Gastroesophageal sphincter (tissue), 4 donors: ENCODE data around the gene IL16. TPM values are rescaled to one million over a fixed set of nuclear protein-coding genes. Genes with fewer than 3 reads are reported as not detected.

ENCODE experiments used
- ATAC-seq: fragments of 150-250 bp; one replicate; pipeline ENCODE4 v1.9.1; 2016; ENCODE audit warnings: mild to moderate bottlenecking, moderate library complexity
- H3K27ac ChIP-seq, 4 donors: fragments of 200-600 bp; sonication (generic) in 3 of 4; 1 replicate in 3 of 4; 2 replicates in 1 of 4; pipeline ENCODE4 v1.5.1; 2016 to 2019
- H3K27me3 ChIP-seq: fragments of 200-600 bp; sonication (generic); one replicate; pipeline ENCODE4 v1.5.1; 2019
- H3K36me3 ChIP-seq, 2 donors: fragments of 200-600 bp; sonication (generic); one replicate each; pipeline ENCODE4 v1.5.1; 2019; ENCODE audit warnings: control low read depth in 1 of 2
- H3K4me1 ChIP-seq, 3 donors: fragments of 200-600 bp; sonication (generic); 1 replicate in 2 of 3; 2 replicates in 1 of 3; pipeline ENCODE4 v1.5.1; 2016 to 2019; ENCODE audit warnings: control low read depth in 2 of 3
- H3K4me3 ChIP-seq, 2 donors: fragments of 200-600 bp; sonication (generic); one replicate each; pipeline ENCODE4 v1.5.1; 2019; ENCODE audit warnings: mild to moderate bottlenecking in 1 of 2, moderate library complexity in 1 of 2
- H3K9me3 ChIP-seq, 3 donors: fragments of 200-600 bp; sonication (generic); one replicate each; pipeline ENCODE4 v1.5.1; 2017 to 2019; ENCODE audit warnings: control low read depth in 2 of 3
- CTCF ChIP-seq, 4 experiments: fragments of 200-600 bp in 2 of 4; fragments of 450-650 bp in 2 of 4; sonication (generic) in 1 of 4; IDR thresholded peaks; one replicate each; pipeline ENCODE4 v1.5.1; 2017 to 2019; ENCODE audit warnings: antibody characterized with exemption in 4 of 4, mild to moderate bottlenecking in 2 of 4, moderate library complexity in 2 of 4
- EP300 ChIP-seq: sonication (generic); formaldehyde crosslinking; IDR thresholded peaks from one replicate; pipeline ENCODE4 v1.6.1; 2017; ENCODE audit warnings: antibody characterized with exemption, mild to moderate bottlenecking
- POLR2A ChIP-seq, 2 donors: fragments of 450-650 bp; IDR thresholded peaks; one replicate each; pipeline ENCODE4 v1.6.1; 2017; ENCODE audit warnings: antibody characterized with exemption in 2 of 2, mild to moderate bottlenecking in 2 of 2, moderate library complexity in 1 of 2
- POLR2AphosphoS5 ChIP-seq: sonication (generic); formaldehyde crosslinking; IDR thresholded peaks from one replicate; pipeline ENCODE4 v1.6.1; 2017; ENCODE audit warnings: antibody characterized with exemption
- WGBS, 2 donors: methylation state at CpG; one replicate each; pipeline ENCODE4 v1.1.5; 2018; ENCODE audit warnings: low coverage in 1 of 2; 5-methylcytosine and 5-hydroxymethylcytosine counted together
- total RNA-seq, 4 donors: library from RNA; depleted of rRNA; stranded (reverse); fragments of >200 nt; gene quantifications; one replicate each; pipeline ENCODE4 v1.1.0, GENCODE V29; 2016

The IL16 gene
- total RNA-seq, 4 donors from 2014 or later, result 15.0 to 35.2 (median 23.6) TPM

- Histone ChIP-seq H3K9me3 (no peaks in the 10 kb centered on the region), H3K27me3 (no peaks in the 10 kb centered on the region), H3K36me3 (peaks cover 0 to 84% of the 10 kb centered on the region in 2 donors), H3K4me3 (no peak overlapping the region), H3K4me1 (peaks cover 0 to 8% (median 0%) of the 10 kb centered on the region in 3 donors), H3K27ac (peak overlapping the region in 2 of 4 donors; percentile 30 to 51)
- WGBS, 2 donors, result 45 to 70% methylated on average over 4 to 5 of the region's 5 CpGs
- peak; percentile 32 for ATAC-seq
- TF ChIP-seq EP300 (no peak), POLR2A (IDR thresholded peaks at IDR 0.05) (no peak), CTCF (IDR thresholded peaks at IDR 0.05) (no peak), POLR2AphosphoS5 (no peak)
Measured at GRCh38 chr15:81304226-81304625, 107.5 kb downstream of the IL16 start.

- Histone ChIP-seq H3K36me3 (peaks cover 0 to 75% of the 10 kb centered on the region in 2 donors), H3K27me3 (no peaks in the 10 kb centered on the region), H3K9me3 (no peaks in the 10 kb centered on the region), H3K27ac (no peak overlapping the region), H3K4me1 (peaks cover 0 to 29% (median 16%) of the 10 kb centered on the region in 3 donors), H3K4me3 (no peak overlapping the region)
- TF ChIP-seq CTCF (IDR thresholded peaks at IDR 0.05), result no peak
- TF ChIP-seq EP300, result no peak
- TF ChIP-seq POLR2A (IDR thresholded peaks at IDR 0.05), result no peak
- no peak for TF ChIP-seq POLR2AphosphoS5
- no CpG with 5 or more reads among the region's 2 CpGs for WGBS, 2 donors
- no peak for ATAC-seq
Measured at GRCh38 chr15:81308260-81308659, 111.6 kb downstream of the IL16 start.

- Histone ChIP-seq H3K27me3 (no peaks in the 10 kb centered on the region), H3K27ac (no peak overlapping the region), H3K4me1 (peaks cover 0 to 26% (median 17%) of the 10 kb centered on the region in 3 donors), H3K4me3 (no peak overlapping the region), H3K36me3 (peaks cover 0 to 71% of the 10 kb centered on the region in 2 donors), H3K9me3 (no peaks in the 10 kb centered on the region)
- ATAC-seq, result no peak
- no peak for TF ChIP-seq CTCF (IDR thresholded peaks at IDR 0.05)
- TF ChIP-seq POLR2A (IDR thresholded peaks at IDR 0.05), result no peak
- TF ChIP-seq EP300, result no peak
- no peak for TF ChIP-seq POLR2AphosphoS5
- 87 to 92% methylated on average over 3 to 7 of the region's 8 CpGs for whole genome bisulfite sequencing, 2 donors
Measured at GRCh38 chr15:81309647-81310450, 113.2 kb downstream of the IL16 start.

- Histone ChIP-seq H3K27me3 (no peaks in the 10 kb centered on the region), H3K27ac (peak overlapping the region in 1 of 4 donors; percentile 75), H3K4me1 (peaks cover 0 to 26% (median 17%) of the 10 kb centered on the region in 3 donors), H3K9me3 (no peaks in the 10 kb centered on the region), H3K36me3 (peaks cover 0 to 66% of the 10 kb centered on the region in 2 donors), H3K4me3 (no peak overlapping the region)
- 88 to 97% methylated on average over 4 to 5 of the region's 5 CpGs for WGBS, 2 donors
- TF ChIP-seq CTCF (IDR thresholded peaks at IDR 0.05) (no peak), EP300 (no peak)
- ATAC-seq, result no peak
Measured at GRCh38 chr15:81310480-81310879, 113.8 kb downstream of the IL16 start.
